HEK293 (cell line): ENCODE measurements around the gene FUBP3.

Experiments used
- CTCF ChIA-PET: fragments of 350-600 bp; formaldehyde crosslinking; extraction: SDS; loops from one replicate; lab custom pipeline; 2021; ENCODE audit warnings: antibody characterized with exemption; lab: Yijun Ruan, JAX
- POLR2A ChIA-PET: fragments of 300-600 bp; formaldehyde crosslinking; extraction: SDS; loops from one replicate; lab custom pipeline; 2020; ENCODE audit warnings: antibody characterized with exemption, inconsistent platforms; lab: Yijun Ruan, JAX
- H3K27ac ChIP-seq: fragments of 200-500 bp; sonication (Bioruptor generic); 2 replicates; pipeline ENCODE4 v1.5.1; 2014; ENCODE audit warnings: low read depth, low read length, control low read depth, inconsistent platforms; ENCODE audit errors: extremely low read depth
- H3K36me3 ChIP-seq, 2 experiments: fragments of 200-500 bp in 1 of 2; sonication (Bioruptor generic) in 1 of 2; 1 replicate in 1 of 2; 2 replicates in 1 of 2; pipeline ENCODE4 v1.5.1; 2014 to 2017; ENCODE audit warnings: inconsistent platforms in 2 of 2, low read length in 2 of 2; ENCODE audit not compliant: control insufficient read depth in 2 of 2, insufficient read depth in 1 of 2
- H3K4me1 ChIP-seq: fragments of 200-500 bp; sonication (Bioruptor generic); 2 replicates; pipeline ENCODE4 v1.5.1; 2014; ENCODE audit warnings: mild to moderate bottlenecking, low read length, inconsistent platforms; ENCODE audit not compliant: control insufficient read depth, insufficient read depth
- H3K4me3 ChIP-seq: 2 replicates; pipeline ENCODE4 v1.5.1; 2011; ENCODE audit warnings: low read depth, mild to moderate bottlenecking, control low read depth, low read length, moderate library complexity
- H3K9me3 ChIP-seq: fragments of 200-500 bp; sonication (Bioruptor generic); 2 replicates; pipeline ENCODE4 v1.5.1; 2014; ENCODE audit warnings: low read depth, low read length, inconsistent platforms; ENCODE audit not compliant: control insufficient read depth, insufficient read depth
- BCL6B ChIP-seq: fragments of 450-650 bp; formaldehyde crosslinking; IDR thresholded peaks from 2 replicates; pipeline ENCODE4 v1.5.1; 2017; ENCODE audit warnings: missing biosample characterization, missing genetic modification characterization
- CTCF ChIP-seq: fragments of 450-650 bp; formaldehyde crosslinking; IDR thresholded peaks from 2 replicates; pipeline ENCODE4 v1.5.1; 2016; ENCODE audit warnings: missing biosample characterization, missing genetic modification characterization
- GFI1B ChIP-seq: fragments of 450-650 bp; formaldehyde crosslinking; IDR thresholded peaks from 2 replicates; pipeline ENCODE4 v1.5.1; 2016; ENCODE audit warnings: missing biosample characterization, missing genetic modification characterization
- GLIS1 ChIP-seq: fragments of 450-650 bp; formaldehyde crosslinking; IDR thresholded peaks from 2 replicates; pipeline ENCODE4 v1.5.1; 2016; ENCODE audit warnings: missing biosample characterization, missing genetic modification characterization
- HOXC10 ChIP-seq: sonication (generic); formaldehyde crosslinking; IDR thresholded peaks from 2 replicates; pipeline ENCODE4 v1.8.1; 2023; ENCODE audit warnings: mild to moderate bottlenecking, missing genetic modification reagents
- KLF9 ChIP-seq: fragments of 450-650 bp; formaldehyde crosslinking; IDR thresholded peaks from 2 replicates; pipeline ENCODE4 v1.5.1; 2016; ENCODE audit warnings: missing biosample characterization, missing genetic modification characterization, low read depth
- PATZ1 ChIP-seq: fragments of 450-650 bp; formaldehyde crosslinking; IDR thresholded peaks from 2 replicates; pipeline ENCODE4 v1.5.1; 2016; ENCODE audit warnings: missing biosample characterization, missing genetic modification characterization
- ZBTB1 ChIP-seq: fragments of 450-650 bp; formaldehyde crosslinking; IDR thresholded peaks from 2 replicates; pipeline ENCODE4 v1.5.1; 2016; ENCODE audit warnings: missing biosample characterization, missing genetic modification characterization
- ZNF155 ChIP-seq: fragments of 450-650 bp; formaldehyde crosslinking; IDR thresholded peaks from 2 replicates; pipeline ENCODE4 v1.5.1; 2016; ENCODE audit warnings: missing biosample characterization, missing genetic modification characterization
- ZNF302 ChIP-seq: fragments of 450-650 bp; formaldehyde crosslinking; IDR thresholded peaks from 2 replicates; pipeline ENCODE4 v1.5.1; 2016; ENCODE audit warnings: missing biosample characterization, missing genetic modification characterization, low read depth
- ZNF416 ChIP-seq: fragments of 450-650 bp; formaldehyde crosslinking; IDR thresholded peaks from 2 replicates; pipeline ENCODE4 v1.5.1; 2016; ENCODE audit warnings: missing biosample characterization, missing genetic modification characterization
- ZNF473 ChIP-seq: fragments of 450-650 bp; formaldehyde crosslinking; IDR thresholded peaks from 2 replicates; pipeline ENCODE4 v1.5.1; 2017; ENCODE audit warnings: missing biosample characterization, missing genetic modification characterization
- ZNF514 ChIP-seq: fragments of 450-650 bp; formaldehyde crosslinking; IDR thresholded peaks from 2 replicates; pipeline ENCODE4 v1.5.1; 2016; ENCODE audit warnings: missing biosample characterization, missing genetic modification characterization
- ZNF621 ChIP-seq: fragments of 450-650 bp; formaldehyde crosslinking; IDR thresholded peaks from 2 replicates; pipeline ENCODE4 v1.5.1; 2017; ENCODE audit warnings: missing biosample characterization, missing genetic modification characterization
- ZNF624 ChIP-seq: fragments of 450-650 bp; formaldehyde crosslinking; IDR thresholded peaks from 2 replicates; pipeline ENCODE4 v1.5.1; 2017; ENCODE audit warnings: missing biosample characterization, missing genetic modification characterization
- ZNF639 ChIP-seq: fragments of 450-650 bp; formaldehyde crosslinking; IDR thresholded peaks from 2 replicates; pipeline ENCODE4 v1.5.1; 2016; ENCODE audit warnings: missing biosample characterization, missing genetic modification characterization
- ZNF677 ChIP-seq: fragments of 450-650 bp; IDR thresholded peaks from 2 replicates; pipeline ENCODE4 v1.5.0; 2018; ENCODE audit warnings: missing biosample characterization, mild to moderate bottlenecking, missing genetic modification characterization, moderate library complexity
- ZNF704 ChIP-seq: fragments of 450-650 bp; formaldehyde crosslinking; IDR thresholded peaks from 2 replicates; pipeline ENCODE4 v1.5.1; 2016; ENCODE audit warnings: missing biosample characterization, missing genetic modification characterization
- ZNF707 ChIP-seq: fragments of 450-650 bp; formaldehyde crosslinking; IDR thresholded peaks from 2 replicates; pipeline ENCODE4 v1.5.1; 2016; ENCODE audit warnings: missing biosample characterization, missing genetic modification characterization
- ZNF76 ChIP-seq: fragments of 450-650 bp; formaldehyde crosslinking; IDR thresholded peaks from 2 replicates; pipeline ENCODE4; 2016; ENCODE audit warnings: low read depth, missing biosample characterization, missing genetic modification characterization, borderline replicate concordance
- ZNF768 ChIP-seq: fragments of 450-650 bp; formaldehyde crosslinking; IDR thresholded peaks from 2 replicates; pipeline ENCODE4 v1.5.1; 2018; ENCODE audit warnings: missing biosample characterization, mild to moderate bottlenecking, missing genetic modification characterization
- ZSCAN16 ChIP-seq: fragments of 450-650 bp; formaldehyde crosslinking; IDR thresholded peaks from 2 replicates; pipeline ENCODE4 v1.5.1; 2016; ENCODE audit warnings: missing biosample characterization, missing genetic modification characterization

FUBP3 gene

GRCh38 chr9:130579738-130580463 is 524 bp downstream of the FUBP3 start:
- H3K9me3 ChIP-seq: no peaks in the 10 kb centered on the region
- peak overlapping the region; percentile 53 for H3K27ac ChIP-seq
- peak overlapping the region; percentile 63 for H3K4me3 ChIP-seq
- TF ChIP-seq ZNF514 (tag by site-specific recombination) (no peak), ZSCAN16 (tag by site-specific recombination) (no peak), HOXC10 (CRISPR knock-in tag) (0 out of 2 replicates have a peak, but pooled peaks have one; percentile 7), ZNF639 (tag by site-specific recombination) (no peak), ZNF76 (peak; percentile 35; the same call in 1 of the 2 replicates), ZNF624 (tag by site-specific recombination) (no peak), ZNF677 (no peak), PATZ1 (0 out of 2 replicates have a peak, but pooled peaks have one; percentile 11)
- peaks cover 3 to 30% of the 10 kb centered on the region in 2 experiments; a peak in 2 of 3 replicates for H3K36me3 ChIP-seq
- POLR2A ChIA-PET: interaction anchor here (0.6 to 2.0 kb wide), 10 partner anchors 12 to 550 kb away, joined by 3 to 12 read pairs (median 4); no protein-coding TSS in a partner anchor
- no peaks in the 10 kb centered on the region for H3K4me1 ChIP-seq
- CTCF ChIA-PET: interaction anchor here (1.0 kb wide), 1 partner anchor 11 kb away, joined by 4 read pairs; no protein-coding TSS in a partner anchor

GRCh38 chr9:130581766-130582165 is 2.4 kb downstream of the FUBP3 start:
- ChIA-PET POLR2A (interaction anchor here (0.6 kb wide), 1 partner anchor 94 kb away, joined by 3 read pairs; no protein-coding TSS in a partner anchor), CTCF (interaction anchor here (1.0 kb wide), 1 partner anchor 12 kb away, joined by 3 read pairs; no protein-coding TSS in a partner anchor)
- no peak overlapping the region for H3K4me3 ChIP-seq

More at GRCh38 chr9:130581766-130582165, 2.4 kb downstream of the FUBP3 start:
- Histone ChIP-seq H3K27ac (no peak overlapping the region), H3K9me3 (no peaks in the 10 kb centered on the region), H3K4me1 (no peaks in the 10 kb centered on the region), H3K36me3 (peaks cover 3 to 35% of the 10 kb centered on the region in 2 experiments; a peak in 2 of 3 replicates)
- no peak for TF ChIP-seq ZNF707 (tag by site-specific recombination)
- no peak for TF ChIP-seq ZNF416
- no peak for TF ChIP-seq GFI1B (tag by site-specific recombination)
- no peak for TF ChIP-seq ZNF621 (tag by site-specific recombination)
- no peak for TF ChIP-seq ZNF155 (tag by site-specific recombination)
- no peak for TF ChIP-seq ZNF473 (tag by site-specific recombination)
- TF ChIP-seq ZBTB1: no peak
- TF ChIP-seq ZNF768 (tag by site-specific recombination): no peak
- no peak for TF ChIP-seq BCL6B (tag by site-specific recombination)
- no peak for TF ChIP-seq KLF9 (tag by site-specific recombination)
- no peak for TF ChIP-seq ZNF704 (tag by site-specific recombination)
- TF ChIP-seq CTCF (tag by site-specific recombination): no peak
- no peak for TF ChIP-seq ZNF302 (tag by site-specific recombination)
- no peak for TF ChIP-seq GLIS1 (tag by site-specific recombination)
- TF ChIP-seq, all 188 proteins: peak for 0
